A549 (cell line): Measurements from ENCODE around the gene COPE. TPM values are rescaled to one million over a fixed set of nuclear protein-coding genes. Genes with fewer than 3 reads are reported as not detected.

Experiments
- ATAC-seq, 2 experiments: fragments of 200-7000 bp in 1 of 2; fragments of >200 bp in 1 of 2; cut with Nextera tagmentation in 1 of 2; cut with Tn5 transposase in 1 of 2; 3 replicates each; pipeline versions ENCODE4 v1.8.0 to v1.9.1; 2018 to 2020; ENCODE audit warnings: mild to moderate bottlenecking in 1 of 2, moderate library complexity in 1 of 2
- CTCF ChIA-PET: fragments of 300-600 bp; sonication (Branson Sonifier 250); formaldehyde crosslinking; extraction: SDS; loops from one replicate; lab custom pipeline; 2021; ENCODE audit warnings: antibody characterized with exemption, inconsistent platforms; lab: Yijun Ruan, JAX
- POLR2A ChIA-PET: fragments of 350-600 bp; formaldehyde crosslinking; extraction: SDS; loops from one replicate; lab custom pipeline; 2021; ENCODE audit warnings: antibody characterized with exemption, inconsistent platforms; lab: Yijun Ruan, JAX
- DNase-seq, 2 experiments: peaks; one replicate each; pipeline versions ENCODE4 v3.0.0 to v3.0.0-alpha.2; 2011 to 2016; ENCODE audit warnings: low read depth in 1 of 2, low spot score in 1 of 2
- FAIRE-seq: peaks from 2 replicates; lab custom pipeline; 2011; peaks lifted over from hg19 to GRCh38; lab: Jason Lieb, UNC
- H3K27ac ChIP-seq, 2 experiments: fragments of >200 bp; sonication (Bioruptor Twin); formaldehyde crosslinking; 3 replicates each; pipeline ENCODE4 v1.5.1; 2016 to 2017
- H3K4me1 ChIP-seq: fragments of >200 bp; sonication (Bioruptor Twin); formaldehyde crosslinking; 3 replicates; pipeline ENCODE4 v1.6.1; 2016
- H3K4me2 ChIP-seq: fragments of >200 bp; sonication (Bioruptor Twin); formaldehyde crosslinking; 3 replicates; pipeline ENCODE4 v1.6.1; 2016
- H3K4me3 ChIP-seq: fragments of >200 bp; sonication (Bioruptor Twin); formaldehyde crosslinking; 3 replicates; pipeline ENCODE4 v1.5.1; 2016
- H3K9me3 ChIP-seq: fragments of >200 bp; sonication (Bioruptor Twin); formaldehyde crosslinking; 3 replicates; pipeline ENCODE4 v1.6.1; 2016
- BCL3 ChIP-seq: fragments of >200 bp; sonication (Bioruptor Twin); formaldehyde crosslinking; IDR thresholded peaks from 3 replicates; pipeline ENCODE4 v1.6.1; 2016
- CBX8 ChIP-seq: fragments of 200-600 bp; sonication (generic); IDR thresholded peaks from 2 replicates; pipeline ENCODE4 v1.6.1; 2016
- CHD2 ChIP-seq: fragments of 150-350 bp; IDR thresholded peaks from 2 replicates; pipeline ENCODE4 v1.6.1; 2014; ENCODE audit warnings: low read length; ENCODE audit not compliant: partially characterized antibody
- FOSL2 ChIP-seq, 2 experiments: fragments of 450-650 bp in 1 of 2; fragments of >200 bp in 1 of 2; sonication (Bioruptor Twin) in 1 of 2; formaldehyde crosslinking; IDR thresholded peaks; 2 replicates each; pipeline versions ENCODE4 v1.5.0 to v1.6.1; 2016 to 2020; ENCODE audit warnings: mild to moderate bottlenecking in 1 of 2, moderate library complexity in 1 of 2
- HMGXB4 ChIP-seq: fragments of 250-450 bp; sonication (Bioruptor Pico); IDR thresholded peaks from 2 replicates; pipeline ENCODE4 v1.5.0; 2021; ENCODE audit warnings: mild to moderate bottlenecking, moderate library complexity, borderline replicate concordance
- HOXA7 ChIP-seq: fragments of 250-450 bp; sonication (Bioruptor Pico); IDR thresholded peaks from 2 replicates; pipeline ENCODE4 v1.5.0; 2020; ENCODE audit warnings: mild to moderate bottlenecking, moderate library complexity
- JUN ChIP-seq, 2 experiments: fragments of >200 bp; sonication (Bioruptor Twin); formaldehyde crosslinking; IDR thresholded peaks; 2 replicates in 1 of 2; 3 replicates in 1 of 2; pipeline ENCODE4 v1.6.1; 2016 to 2017
- KDM5A ChIP-seq: fragments of 200-600 bp; sonication (generic); IDR thresholded peaks from 2 replicates; pipeline ENCODE4 v1.6.1; 2016; ENCODE audit warnings: antibody characterized with exemption, mild to moderate bottlenecking
- MAX ChIP-seq: IDR thresholded peaks from 2 replicates; pipeline ENCODE4 v1.6.1; 2012
- PBX3 ChIP-seq: IDR thresholded peaks from 2 replicates; pipeline ENCODE4 v1.6.1; 2012
- PHF8 ChIP-seq: fragments of 200-600 bp; sonication (generic); IDR thresholded peaks from 2 replicates; pipeline ENCODE4 v1.6.1; 2016; ENCODE audit warnings: low read depth, mild to moderate bottlenecking, antibody characterized with exemption, moderate library complexity, borderline replicate concordance
- POLR2A ChIP-seq: IDR thresholded peaks from 2 replicates; pipeline ENCODE4 v1.6.1; 2012; ENCODE audit warnings: mild to moderate bottlenecking, low read length
- RAD21 ChIP-seq, 2 experiments: fragments of >200 bp in 1 of 2; sonication (Bioruptor Twin) in 1 of 2; formaldehyde crosslinking in 1 of 2; IDR thresholded peaks in 1 of 2; conservative IDR thresholded peaks in 1 of 2; 2 replicates in 1 of 2; 3 replicates in 1 of 2; pipeline ENCODE4 v1.6.1; 2012 to 2018; ENCODE audit warnings: inconsistent platforms in 1 of 2
- USF2 ChIP-seq: fragments of 450-650 bp; IDR thresholded peaks from 2 replicates; pipeline ENCODE4 v1.6.1; 2014; ENCODE audit warnings: antibody characterized with exemption
- ZSCAN20 ChIP-seq: fragments of 250-450 bp; sonication (Bioruptor Pico); IDR thresholded peaks from 2 replicates; pipeline ENCODE4 v1.8.0; 2022; ENCODE audit warnings: mild to moderate bottlenecking, moderate library complexity
- WGBS: methylation state at CpG from one replicate; pipeline ENCODE4 v1.1.6; 2017; ENCODE audit errors: missing lambda C conversion rate; 5-methylcytosine and 5-hydroxymethylcytosine counted together
- polyA minus RNA-seq: library from RNA; depleted of rRNA, polyadenylated mRNA; stranded (reverse); fragments of >200 nt; gene quantifications from 2 replicates; pipeline ENCODE4 v1.2.3, GENCODE V29; 2011; rRNA and poly(A)+ RNA removed
- polyA plus RNA-seq, 4 experiments: library from polyadenylated mRNA; depleted of rRNA in 3 of 4; stranded (reverse); fragments of >200 nt; fragmentation: RNase III in 1 of 4; extraction: RNeasy Plus Mini Kit Qiagen cat#74134 plus additional on column Dnase treatment in 1 of 4; gene quantifications; 2 replicates in 3 of 4; 3 replicates in 1 of 4; pipeline ENCODE4 v1.2.3, GENCODE V29; 2011 to 2017

Gene COPE
- polyA plus RNA-seq (2011; rRNA removed), result 91.8 and 94.0 TPM in 2 replicates
- 239 and 272 TPM in 2 replicates for polyA plus RNA-seq (2012; cell fraction: cytosol; rRNA removed)
- 224 and 310 TPM in 2 replicates for polyA plus RNA-seq (2012; cell fraction: nucleus; rRNA removed)
- 109 to 114 TPM (median 112 TPM) in 3 replicates for polyA plus RNA-seq (2017; fragmentation: RNase III; extraction: RNeasy Plus Mini Kit Qiagen cat#74134 plus additional on column Dnase treatment)
- polyA minus RNA-seq, result 82.9 and 88.2 TPM in 2 replicates

GRCh38 chr19:18919086-18919899 is at the start of gene COPE, which contains the start of gene DDX49:
Gene COPE, minus strand, starts transcription at chr19:18919387. Its CDS starts 39 bp downstream, at chr19:18919348.
Gene DDX49, plus strand, starts transcription at chr19:18919715. Its CDS starts 27 bp downstream, at chr19:18919742.
- DNase-seq (peak; percentile 97 to 99), FAIRE-seq (peak; percentile 28), ATAC-seq (peak; percentile 97)
- Histone ChIP-seq H3K27ac (peak within 1 kb of the TSS; percentile 81 to 95), H3K4me2 (peak within 1 kb of the TSS; percentile 99), H3K4me1 (peaks cover 8% of the 10 kb centered on the region; the same call in 1 of the 3 replicates), H3K9me3 (no peaks in the 10 kb centered on the region), H3K4me3 (peak within 1 kb of the TSS; percentile 91)
- 3% methylated on average over 28 of the region's 72 CpGs for WGBS
- peak; percentile 85 for TF ChIP-seq KDM5A
- TF ChIP-seq CBX8, result no peak
- TF ChIP-seq FOSL2 (IDR thresholded peaks at IDR 0.05), result no peak
- peak; percentile 14; the same call in 1 of the 2 replicates for TF ChIP-seq FOSL2 (CRISPR knock-in tag; IDR thresholded peaks at IDR 0.05)
- peak; percentile 39; the same call in 1 of the 2 replicates for TF ChIP-seq USF2
- peak; percentile 8 to 75; a peak in 3 of 5 replicates for TF ChIP-seq JUN (IDR thresholded peaks at IDR 0.05)
- no peak for TF ChIP-seq ZSCAN20 (CRISPR knock-in tag)
- TF ChIP-seq HOXA7 (CRISPR knock-in tag), result no peak
- peak; percentile 72; the same call in 1 of the 2 replicates for TF ChIP-seq PHF8
- TF ChIP-seq RAD21 (conservative IDR thresholded peaks at IDR 0.05 in 1 of 2, IDR thresholded peaks at IDR 0.05 in 1 of 2), result no peak
- TF ChIP-seq HMGXB4 (CRISPR knock-in tag), result 0 out of 2 replicates have a peak, but pooled peaks have one; percentile 22
- TF ChIP-seq CHD2, result peak; percentile 61
- peak; percentile 65 for TF ChIP-seq MAX
- TF ChIP-seq POLR2A, result peak; percentile 59
- TF ChIP-seq PBX3, result peak; percentile 91
- TF ChIP-seq BCL3, result 0 out of 3 replicates have a peak, but pooled peaks have one; percentile 43
- ChIA-PET POLR2A (interaction anchor here (0.5 to 1.5 kb wide), 10 partner anchors 11 to 438 kb away, joined by 3 to 5 read pairs (median 4); partner anchors contain the start of genes CERS1 and UPF1), CTCF (interaction anchor here (0.7 to 2.7 kb wide), 5 partner anchors 10 to 76 kb away, joined by 3 to 28 read pairs (median 4); no protein-coding TSS in a partner anchor)
